Measurements from ENCODE around the gene CASKIN2. TPM values are rescaled to one million over a fixed set of nuclear protein-coding genes. Genes with fewer than 3 reads are reported as not detected.

CASKIN2 gene
- total and polyA plus RNA-seq, 2 of the 4 experiments (the other 2 are of a cell fraction): 2.9 to 6.9 TPM

GRCh38 chr17:75454193-75454592 lies 61.1 kb downstream of the CASKIN2 start:
- Histone ChIP-seq H3K56ac (ENCODE audit: extremely low read depth, insufficient read depth, low read length) (no peak overlapping the region), H3K27ac (ENCODE audit: insufficient read depth, low read length) (no peak overlapping the region), H3K27me3 (ENCODE audit: control insufficient read depth, insufficient read depth, low read length) (no peaks in the 10 kb centered on the region), H2AK5ac (ENCODE audit: low read depth, low read length) (peak overlapping the region; percentile 18; the same call in 1 of the 2 replicates), H3K9me1 (ENCODE audit: insufficient read depth, low read length) (peaks cover 13% of the 10 kb centered on the region), H2BK15ac (ENCODE audit: low read depth, low read length) (0 out of 3 replicates have a peak overlapping the region, but pooled peaks have one; percentile 6), H3K9me3 (ENCODE audit: control insufficient read depth, insufficient read depth, low read length) (no peaks in the 10 kb centered on the region), H3K4me3 (ENCODE audit: insufficient read depth, low read depth, low read length) (no peak overlapping the region), H4K20me1 (ENCODE audit: insufficient read depth, low read length) (no peaks in the 10 kb centered on the region), H3K9ac (ENCODE audit: low read depth, low read length) (no peak overlapping the region), H3K79me1 (ENCODE audit: low read depth in 1 of 2, low read length in 2 of 2) (peaks cover 19 to 27% of the 10 kb centered on the region in 2 experiments), H2AK9ac (replicated peaks; ENCODE audit: low read depth, low read length, poor library complexity) (no peak overlapping the region), H3K4ac (ENCODE audit: low read depth, low read length) (no peak overlapping the region; the same call in 1 of the 2 replicates), H2BK5ac (ENCODE audit: low read depth, low read length, poor library complexity, severe bottlenecking) (peak overlapping the region; percentile 63), H3K18ac (ENCODE audit: low read depth, low read length) (peak overlapping the region; percentile 1; the same call in 1 of the 2 replicates), H3K4me2 (ENCODE audit: low read depth, low read length) (no peak overlapping the region), H2BK120ac (ENCODE audit: low read depth, low read length) (peak overlapping the region; percentile 65; the same call in 1 of the 2 replicates), H3K36me3 (ENCODE audit: control insufficient read depth, insufficient read depth, low read length) (no peaks in the 10 kb centered on the region), H4K5ac (ENCODE audit: low read depth, low read length) (peak overlapping the region; percentile 1; the same call in 1 of the 2 replicates), H4K8ac (ENCODE audit: low read depth in 2 of 2, low read length in 2 of 2) (peak overlapping the region in 1 of 2 experiments; percentile 16; a peak in 2 of 4 replicates), H3K4me1 (ENCODE audit: control insufficient read depth, insufficient read depth, low read length) (peaks cover 3% of the 10 kb centered on the region), H2AFZ (replicated peaks; ENCODE audit: low read length, poor library complexity) (no peak overlapping the region), H4K91ac (ENCODE audit: insufficient read depth, low read depth, low read length) (no peak overlapping the region), H3K14ac (replicated peaks; ENCODE audit: low read depth, low read length) (peak overlapping the region; percentile 67), H2BK20ac (ENCODE audit: low read depth, low read length) (peak overlapping the region; percentile 17; the same call in 1 of the 2 replicates), H3K23ac (ENCODE audit: low read depth, low read length) (no peak overlapping the region; the same call in 1 of the 2 replicates)
- ChIA-PET CTCF (no interaction called here), POLR2A (ENCODE audit: unreplicated experiment) (no interaction called here)
- no TSS peak for BruUV-seq (replicated peaks)
- DNase-seq: no peak
- intact Hi-C loops (cut with micrococcal nuclease): no loop called here
- TF ChIP-seq CTCF (conservative IDR thresholded peaks at IDR 0.05; ENCODE audit: low read depth, low read length) (no peak), RAD21 (IDR thresholded peaks at IDR 0.05; ENCODE audit: low read length) (no peak), CEBPB (IDR thresholded peaks at IDR 0.05; ENCODE audit: low read depth, low read length) (no peak), MAZ (IDR thresholded peaks at IDR 0.05; ENCODE audit: borderline replicate concordance, low read depth, low read length) (no peak), NFE2L2 (IDR thresholded peaks at IDR 0.05; ENCODE audit: low read depth, low read length) (no peak), ELK1 (IDR thresholded peaks at IDR 0.05; ENCODE audit: borderline replicate concordance, low read depth, low read length) (no peak), POLR2A (IDR thresholded peaks at IDR 0.05; ENCODE audit: low read depth, low read length) (no peak), CHD1 (IDR thresholded peaks at IDR 0.05; ENCODE audit: low read depth, low read length) (no peak)
- ATAC-seq (ENCODE audit: low read depth): no peak
- dilution Hi-C loops (cut with HindIII; ENCODE audit: low sequenced_read_pairs, unreplicated experiment): no loop called here
- in situ Hi-C loops (cut with MboI; ENCODE audit: low sequenced_read_pairs): no loop called here

All from IMR-90 (cell line).